HepG2 (cell line): ENCODE data around the gene ZBTB1. TPM values are rescaled to one million over a fixed set of nuclear protein-coding genes. Genes with fewer than 3 reads are reported as not detected.

Source experiments
- ATAC-seq: fragments of 200-7000 bp; cut with Tn5 transposase; 3 replicates; pipeline ENCODE4 v1.9.1; 2020; ENCODE audit warnings: mild to moderate bottlenecking, moderate library complexity
- BruUV-seq: library from RNA; stranded (reverse); fragments of 400-500 nt; replicated peaks from 2 replicates; lab custom pipeline; 2021; lab: Mats Ljungman, UMichigan
- CTCF ChIA-PET: fragments of 300-600 bp; formaldehyde crosslinking; extraction: SDS; loops from one replicate; lab custom pipeline; 2021; ENCODE audit warnings: low total read pairs, inconsistent platforms, low intra/inter-chr PET ratio; lab: Yijun Ruan, JAX
- POLR2A ChIA-PET: fragments of 350-600 bp; sonication (Branson Sonifier 250); formaldehyde crosslinking; loops from one replicate; lab custom pipeline; 2020; ENCODE audit warnings: antibody characterized with exemption, inconsistent platforms; lab: Yijun Ruan, JAX
- DNase-seq: peaks from one replicate; pipeline ENCODE4 v3.0.0-alpha.2; 2015; ENCODE audit warnings: low spot score
- FAIRE-seq: peaks from 3 replicates; lab custom pipeline; 2011; peaks lifted over from hg19 to GRCh38; lab: Jason Lieb, UNC
- H2AFZ ChIP-seq: one replicate; pipeline ENCODE4 v1.6.1; 2011; ENCODE audit warnings: low read length, inconsistent platforms
- H3K27ac ChIP-seq: fragments of 300-600 bp; 3 replicates; pipeline ENCODE4 v1.8.0; 2011; ENCODE audit warnings: mixed run types, mild to moderate bottlenecking, mixed read lengths, low read length, inconsistent platforms; ENCODE audit not compliant: insufficient read depth; ENCODE audit errors: extremely low read length
- H3K27me3 ChIP-seq, 2 experiments: fragments of 200-600 bp in 1 of 2; 2 replicates in 1 of 2; 3 replicates in 1 of 2; pipeline versions ENCODE4 v1.6.0 to v1.8.0; 2011; ENCODE audit warnings: low read length in 2 of 2, mild to moderate bottlenecking in 2 of 2, moderate library complexity in 2 of 2, inconsistent platforms in 1 of 2; ENCODE audit not compliant: insufficient read depth in 2 of 2, control insufficient read depth in 1 of 2
- H3K36me3 ChIP-seq, 2 experiments: fragments of 200-600 bp in 1 of 2; replicated peaks in 1 of 2; 2 replicates in 1 of 2; 3 replicates in 1 of 2; pipeline versions ENCODE4 v1.5.1 to v1.8.0; 2011; ENCODE audit warnings: low read length in 2 of 2, inconsistent platforms in 1 of 2; ENCODE audit not compliant: insufficient read depth in 2 of 2, control insufficient read depth in 1 of 2
- H3K4me1 ChIP-seq: 2 replicates; pipeline ENCODE4 v1.5.1; 2012; ENCODE audit warnings: low read length, inconsistent platforms; ENCODE audit not compliant: insufficient read depth
- H3K4me2 ChIP-seq: 2 replicates; pipeline ENCODE4 v1.6.0; 2011; ENCODE audit warnings: low read depth, low read length, inconsistent platforms
- H3K4me3 ChIP-seq, 3 experiments: fragments of 200-600 bp in 1 of 3; sonication (generic), shearing (Covaris generic) in 1 of 3; replicated peaks in 1 of 3; 2 replicates each; pipeline ENCODE4 v1.5.1; 2011 to 2016; ENCODE audit warnings: low read length in 3 of 3, inconsistent platforms in 2 of 3, low read depth in 2 of 3, mild to moderate bottlenecking in 2 of 3, control low read depth in 1 of 3, mixed read lengths in 1 of 3; ENCODE audit not compliant: insufficient read depth in 1 of 3
- H3K79me2 ChIP-seq: one replicate; pipeline ENCODE4 v1.6.1; 2011; ENCODE audit warnings: low read length, inconsistent platforms; ENCODE audit not compliant: insufficient read depth
- H3K9ac ChIP-seq: 2 replicates; pipeline ENCODE4 v1.6.0; 2011; ENCODE audit warnings: mild to moderate bottlenecking, low read depth, low read length, inconsistent platforms; ENCODE audit not compliant: insufficient read depth
- H3K9me3 ChIP-seq: 2 replicates; pipeline ENCODE4 v1.5.1; 2012; ENCODE audit warnings: mild to moderate bottlenecking, low read length
- H4K20me1 ChIP-seq: 2 replicates; pipeline ENCODE4 v1.6.0; 2011; ENCODE audit warnings: inconsistent platforms, mild to moderate bottlenecking, low read length, moderate library complexity; ENCODE audit not compliant: insufficient read depth
- GMEB2 ChIP-seq: IDR thresholded peaks from 2 replicates; pipeline ENCODE4 v1.6.1; 2016; ENCODE audit warnings: missing biosample characterization, missing genetic modification reagents, low read depth
- PLRG1 ChIP-seq: fragments of 450-650 bp; conservative IDR thresholded peaks from 2 replicates; pipeline ENCODE4 v1.6.1; 2016
- RAD21 ChIP-seq: fragments of 450-650 bp; formaldehyde crosslinking; IDR thresholded peaks from 2 replicates; pipeline ENCODE4 v1.5.0; 2020; ENCODE audit warnings: mild to moderate bottlenecking
- ZBTB8A ChIP-seq: sonication (generic); formaldehyde crosslinking; IDR thresholded peaks from 2 replicates; pipeline ENCODE4 v1.4.0; 2020; ENCODE audit warnings: mild to moderate bottlenecking, low read depth, missing genetic modification reagents, borderline replicate concordance
- ZFP1 ChIP-seq: IDR thresholded peaks from 2 replicates; pipeline ENCODE4 v1.6.1; 2016
- ZNF142 ChIP-seq: sonication (generic); formaldehyde crosslinking; IDR thresholded peaks from 2 replicates; pipeline ENCODE4 v1.4.0; 2020; ENCODE audit warnings: missing genetic modification reagents
- WGBS: methylation state at CpG from one replicate; pipeline ENCODE4 v1.1.6; 2017; ENCODE audit warnings: low lambda C conversion rate; 5-methylcytosine and 5-hydroxymethylcytosine counted together
- in situ Hi-C: cut with HindIII; loops from 2 replicates; pipeline ENCODE4 v1.10.0; 2017; ENCODE audit warnings: low pct_unique_long_range_greater_than_20kb; ENCODE audit not compliant: extremely low pct_ligation_motif_present
- intact Hi-C: fragments of 100-400 bp; cut with micrococcal nuclease; formaldehyde crosslinking; loops from one replicate; pipeline ENCODE4 v1.10.0; 2022; ENCODE audit not compliant: unreplicated experiment
- polyA plus RNA-seq, 8 experiments: library from polyadenylated mRNA; depleted of rRNA in 3 of 8; stranded (reverse) in 7 of 8; unstranded in 1 of 8; fragments of >200 nt; fragmentation: Illumina TruSeq in 4 of 8; extraction: Trizol in 4 of 8; gene quantifications; 2 replicates each; pipeline versions ENCODE4 v1.2.1 to v1.2.3, GENCODE V29; 2011 to 2016; ENCODE audit warnings: low read depth in 4 of 8, missing spikeins in 1 of 8, mixed read lengths in 1 of 8; ENCODE audit not compliant: insufficient read depth in 1 of 8
- total RNA-seq, 5 experiments: library from RNA; depleted of rRNA; stranded (reverse); fragments of >200 nt; fragmentation: Illumina TruSeq; extraction: Trizol; gene quantifications; 2 replicates each; pipeline ENCODE4 v1.2.3, GENCODE V29; 2016; ENCODE audit warnings: low read depth in 1 of 5
- TF ChIP-seq, protein P1 (sequence below): sonication (generic); formaldehyde crosslinking; IDR thresholded peaks from 2 replicates; pipeline ENCODE4 v1.5.0; 2020; ENCODE audit warnings: mild to moderate bottlenecking, missing genetic modification reagents, borderline replicate concordance

The ZBTB1 gene
- total and polyA plus RNA-seq, 2 of the 13 experiments (the other 11 are each of a cell fraction or from before 2014, with no cell fraction given), result 18.8 to 22.6 TPM

GRCh38 chr14:64474041-64474440 lies 30.5 kb upstream of the ZBTB1 start:
- ATAC-seq, result no peak
- 82% methylated on average over 2 of the region's 2 CpGs for WGBS
- FAIRE-seq, result no peak
- BruUV-seq, result no TSS peak
- Histone ChIP-seq H2AFZ (no peak overlapping the region), H4K20me1 (no peaks in the 10 kb centered on the region), H3K79me2 (no peaks in the 10 kb centered on the region), H3K27me3 (no peaks in the 10 kb centered on the region), H3K9ac (no peak overlapping the region), H3K27ac (no peak overlapping the region), H3K9me3 (no peaks in the 10 kb centered on the region), H3K4me2 (no peak overlapping the region), H3K4me3 (no peak overlapping the region), H3K36me3 (no peaks in the 10 kb centered on the region; a peak in 1 of 5 replicates), H3K4me1 (peaks cover 8% of the 10 kb centered on the region)
- in situ Hi-C loops, result no loop called here
- intact Hi-C loops, result no loop called here
- DNase-seq, result no peak
- CTCF ChIA-PET, result no interaction called here
- POLR2A ChIA-PET, result no interaction called here
- TF ChIP-seq RAD21 (CRISPR knock-in tag) (no peak), ZBTB8A (CRISPR knock-in tag) (no peak), ZFP1 (CRISPR knock-in tag) (no peak), GMEB2 (CRISPR knock-in tag) (no peak), ZNF142 (CRISPR knock-in tag) (no peak), PLRG1 (no peak)
- TF ChIP-seq, protein P1, sequence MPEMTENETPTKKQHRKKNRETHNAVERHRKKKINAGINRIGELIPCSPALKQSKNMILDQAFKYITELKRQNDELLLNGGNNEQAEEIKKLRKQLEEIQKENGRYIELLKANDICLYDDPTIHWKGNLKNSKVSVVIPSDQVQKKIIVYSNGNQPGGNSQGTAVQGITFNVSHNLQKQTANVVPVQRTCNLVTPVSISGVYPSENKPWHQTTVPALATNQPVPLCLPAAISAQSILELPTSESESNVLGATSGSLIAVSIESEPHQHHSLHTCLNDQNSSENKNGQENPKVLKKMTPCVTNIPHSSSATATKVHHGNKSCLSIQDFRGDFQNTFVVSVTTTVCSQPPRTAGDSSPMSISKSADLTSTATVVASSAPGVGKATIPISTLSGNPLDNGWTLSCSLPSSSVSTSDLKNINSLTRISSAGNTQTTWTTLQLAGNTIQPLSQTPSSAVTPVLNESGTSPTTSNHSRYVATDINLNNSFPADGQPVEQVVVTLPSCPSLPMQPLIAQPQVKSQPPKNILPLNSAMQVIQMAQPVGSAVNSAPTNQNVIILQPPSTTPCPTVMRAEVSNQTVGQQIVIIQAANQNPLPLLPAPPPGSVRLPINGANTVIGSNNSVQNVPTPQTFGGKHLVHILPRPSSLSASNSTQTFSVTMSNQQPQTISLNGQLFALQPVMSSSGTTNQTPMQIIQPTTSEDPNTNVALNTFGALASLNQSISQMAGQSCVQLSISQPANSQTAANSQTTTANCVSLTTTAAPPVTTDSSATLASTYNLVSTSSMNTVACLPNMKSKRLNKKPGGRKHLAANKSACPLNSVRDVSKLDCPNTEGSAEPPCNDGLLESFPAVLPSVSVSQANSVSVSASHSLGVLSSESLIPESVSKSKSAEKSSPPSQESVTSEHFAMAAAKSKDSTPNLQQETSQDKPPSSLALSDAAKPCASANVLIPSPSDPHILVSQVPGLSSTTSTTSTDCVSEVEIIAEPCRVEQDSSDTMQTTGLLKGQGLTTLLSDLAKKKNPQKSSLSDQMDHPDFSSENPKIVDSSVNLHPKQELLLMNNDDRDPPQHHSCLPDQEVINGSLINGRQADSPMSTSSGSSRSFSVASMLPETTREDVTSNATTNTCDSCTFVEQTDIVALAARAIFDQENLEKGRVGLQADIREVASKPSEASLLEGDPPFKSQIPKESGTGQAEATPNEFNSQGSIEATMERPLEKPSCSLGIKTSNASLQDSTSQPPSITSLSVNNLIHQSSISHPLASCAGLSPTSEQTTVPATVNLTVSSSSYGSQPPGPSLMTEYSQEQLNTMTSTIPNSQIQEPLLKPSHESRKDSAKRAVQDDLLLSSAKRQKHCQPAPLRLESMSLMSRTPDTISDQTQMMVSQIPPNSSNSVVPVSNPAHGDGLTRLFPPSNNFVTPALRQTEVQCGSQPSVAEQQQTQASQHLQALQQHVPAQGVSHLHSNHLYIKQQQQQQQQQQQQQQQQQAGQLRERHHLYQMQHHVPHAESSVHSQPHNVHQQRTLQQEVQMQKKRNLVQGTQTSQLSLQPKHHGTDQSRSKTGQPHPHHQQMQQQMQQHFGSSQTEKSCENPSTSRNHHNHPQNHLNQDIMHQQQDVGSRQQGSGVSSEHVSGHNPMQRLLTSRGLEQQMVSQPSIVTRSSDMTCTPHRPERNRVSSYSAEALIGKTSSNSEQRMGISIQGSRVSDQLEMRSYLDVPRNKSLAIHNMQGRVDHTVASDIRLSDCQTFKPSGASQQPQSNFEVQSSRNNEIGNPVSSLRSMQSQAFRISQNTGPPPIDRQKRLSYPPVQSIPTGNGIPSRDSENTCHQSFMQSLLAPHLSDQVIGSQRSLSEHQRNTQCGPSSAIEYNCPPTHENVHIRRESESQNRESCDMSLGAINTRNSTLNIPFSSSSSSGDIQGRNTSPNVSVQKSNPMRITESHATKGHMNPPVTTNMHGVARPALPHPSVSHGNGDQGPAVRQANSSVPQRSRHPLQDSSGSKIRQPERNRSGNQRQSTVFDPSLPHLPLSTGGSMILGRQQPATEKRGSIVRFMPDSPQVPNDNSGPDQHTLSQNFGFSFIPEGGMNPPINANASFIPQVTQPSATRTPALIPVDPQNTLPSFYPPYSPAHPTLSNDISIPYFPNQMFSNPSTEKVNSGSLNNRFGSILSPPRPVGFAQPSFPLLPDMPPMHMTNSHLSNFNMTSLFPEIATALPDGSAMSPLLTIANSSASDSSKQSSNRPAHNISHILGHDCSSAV, result no peak
